ENCODE results near the gene ZHX3.

ZHX3 gene

DNA sequence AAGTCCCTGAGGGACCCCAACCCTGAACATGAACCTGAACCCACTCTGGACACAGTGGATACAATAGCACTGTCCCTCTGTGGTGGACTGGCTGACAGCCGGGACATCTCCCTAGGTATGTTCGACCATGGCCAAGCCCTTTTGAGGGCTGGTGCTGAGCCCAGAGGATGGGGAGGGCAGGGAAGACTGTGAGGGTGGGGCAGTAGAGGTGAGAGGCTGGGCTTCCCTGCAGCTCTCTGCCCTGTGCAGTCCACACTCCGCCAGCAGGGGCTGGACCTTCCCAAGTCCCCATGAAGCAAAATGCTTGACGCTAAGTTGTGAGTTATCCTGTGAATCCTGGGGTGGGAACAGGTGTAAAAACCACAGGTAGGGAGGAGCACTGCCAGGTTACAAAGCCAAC, 34.6 kb upstream of the ZHX3 start:
- no peak for DNase-seq (ENCODE audit: low spot score)
- TF ChIP-seq CTCF (IDR thresholded peaks at IDR 0.05; ENCODE audit: extremely low read depth, missing control alignments), result no peak

- TF ChIP-seq CTCF (IDR thresholded peaks at IDR 0.05; ENCODE audit: extremely low read depth, missing control alignments), result no peak
- DNase-seq (ENCODE audit: low spot score), result no peak
Observed at GRCh38 chr20:41350408-41350962, 33.0 kb upstream of the ZHX3 start.

GRCh38 chr20:41349943-41350342, 32.4 kb upstream of the ZHX3 start:
- no peak for TF ChIP-seq CTCF (IDR thresholded peaks at IDR 0.05; ENCODE audit: extremely low read depth, missing control alignments)
- no peak for DNase-seq (ENCODE audit: low spot score)

DNA sequence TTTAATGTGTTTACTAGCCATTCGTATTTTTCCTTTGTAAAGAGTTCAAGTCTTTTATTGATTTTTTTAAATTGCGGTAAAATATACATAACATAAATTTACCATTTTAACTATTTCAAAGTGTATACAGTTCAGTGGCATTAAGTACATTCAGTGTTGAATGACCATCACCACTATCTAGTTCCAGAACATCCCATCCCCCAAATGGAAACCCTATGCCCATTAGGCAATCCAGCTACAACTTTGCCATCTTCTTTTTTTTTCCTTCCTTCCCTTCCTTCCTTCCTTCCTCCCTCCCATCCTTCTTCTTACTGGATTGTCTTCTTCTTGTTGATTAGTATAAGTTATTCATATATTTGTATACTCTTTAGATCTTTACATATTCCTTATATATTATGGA, 31.7 kb upstream of the ZHX3 start:
- no peak for DNase-seq (ENCODE audit: low spot score)
- no peak for TF ChIP-seq CTCF (IDR thresholded peaks at IDR 0.05; ENCODE audit: extremely low read depth, missing control alignments)

DNA sequence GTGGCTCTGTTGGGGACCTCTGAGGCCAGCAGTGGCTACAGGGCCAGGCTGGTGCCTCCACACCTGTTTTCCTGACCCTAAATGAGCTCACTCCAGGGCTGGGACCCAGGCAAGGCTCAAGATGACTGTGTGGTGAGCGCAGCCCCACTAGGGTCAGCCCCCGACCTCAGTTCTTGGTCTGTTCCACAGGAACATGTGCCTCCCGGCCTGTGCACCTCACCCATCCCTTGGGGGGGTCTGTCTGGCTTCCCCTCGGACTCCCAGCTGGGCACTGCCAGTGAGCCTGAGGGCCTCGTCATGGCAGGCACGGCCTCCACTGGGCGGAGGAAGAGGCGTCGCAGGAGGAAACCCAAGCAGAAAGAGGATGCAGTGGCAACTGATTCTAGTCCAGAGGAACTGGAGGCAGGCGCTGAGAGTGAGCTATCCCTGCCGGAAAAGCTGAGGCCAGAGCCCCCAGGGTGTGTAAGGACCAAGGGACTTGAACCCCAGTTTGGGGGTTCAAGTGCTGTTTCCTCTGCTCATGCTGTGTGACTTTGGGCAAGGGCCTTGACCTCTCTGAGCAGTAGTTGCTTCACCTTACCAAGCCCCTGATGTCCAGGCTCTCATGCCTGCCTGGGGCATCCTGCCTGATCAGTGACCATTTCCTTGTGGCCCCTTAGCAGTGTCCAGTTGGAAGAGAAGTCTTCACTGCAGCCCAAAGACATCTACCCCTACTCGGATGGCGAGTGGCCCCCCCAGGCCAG, 31.1 kb upstream of the ZHX3 start:
- DNase-seq (ENCODE audit: low spot score), result no peak
- no peak for TF ChIP-seq CTCF (IDR thresholded peaks at IDR 0.05; ENCODE audit: extremely low read depth, missing control alignments)

DNA sequence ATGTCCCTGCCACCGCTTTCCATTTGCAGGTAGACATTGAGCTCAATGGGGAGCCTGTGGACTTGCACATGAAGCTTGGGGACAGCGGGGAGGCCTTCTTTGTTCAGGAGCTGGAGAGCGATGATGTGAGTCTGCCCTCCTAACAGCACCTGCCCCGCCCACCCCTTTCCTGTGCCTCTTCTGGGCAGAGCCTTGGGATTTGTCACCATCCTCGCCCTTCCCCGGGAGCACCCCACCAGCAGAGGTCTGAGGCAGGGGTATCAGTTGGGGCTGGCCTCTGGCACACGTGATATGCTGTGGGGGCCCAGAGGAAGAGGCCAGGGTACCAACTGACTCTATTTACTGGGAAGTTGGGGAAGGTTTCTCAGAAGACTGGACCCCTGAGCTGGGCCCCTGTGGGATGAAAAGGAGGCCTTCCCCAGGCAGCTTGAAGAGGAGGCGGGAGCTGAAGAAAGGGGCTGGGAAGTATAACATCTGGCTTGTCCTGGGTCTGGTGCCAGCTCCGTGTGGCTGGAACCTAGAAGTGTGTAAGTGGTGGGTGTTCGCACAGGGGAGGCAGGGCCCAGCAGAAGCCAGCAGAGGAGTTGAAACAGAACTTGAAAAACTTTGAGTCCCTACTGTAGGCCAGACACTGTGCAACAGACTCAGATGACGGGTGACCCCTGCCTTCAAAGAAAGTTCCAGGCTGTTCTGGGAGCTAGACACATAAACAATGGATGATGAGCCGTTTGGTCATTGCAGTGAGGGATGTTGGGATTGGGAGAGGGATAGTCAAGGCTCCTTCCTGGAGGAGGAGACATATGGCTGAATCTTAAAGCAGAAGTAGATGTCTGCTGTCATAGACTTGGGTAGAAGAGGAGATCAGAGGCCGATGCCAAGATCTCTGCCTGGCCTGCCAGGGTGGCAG, 30.2 kb upstream of the ZHX3 start:
- no peak for DNase-seq (ENCODE audit: low spot score)

More for the DNA sequence above, 30.2 kb upstream of the ZHX3 start:
- TF ChIP-seq CTCF (IDR thresholded peaks at IDR 0.05; ENCODE audit: extremely low read depth, missing control alignments), result no peak

Data from GM20000 (cell line).